A549 (cell line): ENCODE measurements around the gene CLMN. TPM values are rescaled to one million over a fixed set of nuclear protein-coding genes. Genes with fewer than 3 reads are reported as not detected.

Source experiments
- ATAC-seq, 2 experiments: fragments of 200-7000 bp in 1 of 2; fragments of >200 bp in 1 of 2; cut with Nextera tagmentation in 1 of 2; cut with Tn5 transposase in 1 of 2; 3 replicates each; pipeline versions ENCODE4 v1.8.0 to v1.9.1; 2018 to 2020; ENCODE audit warnings: mild to moderate bottlenecking in 1 of 2, moderate library complexity in 1 of 2
- CTCF ChIA-PET: fragments of 300-600 bp; sonication (Branson Sonifier 250); formaldehyde crosslinking; extraction: SDS; loops from one replicate; lab custom pipeline; 2021; ENCODE audit warnings: antibody characterized with exemption, inconsistent platforms; lab: Yijun Ruan, JAX
- POLR2A ChIA-PET: fragments of 350-600 bp; formaldehyde crosslinking; extraction: SDS; loops from one replicate; lab custom pipeline; 2021; ENCODE audit warnings: antibody characterized with exemption, inconsistent platforms; lab: Yijun Ruan, JAX
- DNase-seq, 2 experiments: peaks; one replicate each; pipeline versions ENCODE4 v3.0.0 to v3.0.0-alpha.2; 2011 to 2016; ENCODE audit warnings: low read depth in 1 of 2, low spot score in 1 of 2
- FAIRE-seq: peaks from 2 replicates; lab custom pipeline; 2011; peaks lifted over from hg19 to GRCh38; lab: Jason Lieb, UNC
- H3K27ac ChIP-seq, 2 experiments: fragments of >200 bp; sonication (Bioruptor Twin); formaldehyde crosslinking; 3 replicates each; pipeline ENCODE4 v1.5.1; 2016 to 2017
- H3K4me1 ChIP-seq: fragments of >200 bp; sonication (Bioruptor Twin); formaldehyde crosslinking; 3 replicates; pipeline ENCODE4 v1.6.1; 2016
- H3K4me2 ChIP-seq: fragments of >200 bp; sonication (Bioruptor Twin); formaldehyde crosslinking; 3 replicates; pipeline ENCODE4 v1.6.1; 2016
- H3K4me3 ChIP-seq: fragments of >200 bp; sonication (Bioruptor Twin); formaldehyde crosslinking; 3 replicates; pipeline ENCODE4 v1.5.1; 2016
- H3K9me3 ChIP-seq: fragments of >200 bp; sonication (Bioruptor Twin); formaldehyde crosslinking; 3 replicates; pipeline ENCODE4 v1.6.1; 2016
- BCL3 ChIP-seq: fragments of >200 bp; sonication (Bioruptor Twin); formaldehyde crosslinking; IDR thresholded peaks from 3 replicates; pipeline ENCODE4 v1.6.1; 2016
- CBX2 ChIP-seq: fragments of 200-600 bp; sonication (generic); IDR thresholded peaks from 2 replicates; pipeline ENCODE4 v1.6.1; 2016; ENCODE audit warnings: low read depth, mild to moderate bottlenecking, borderline replicate concordance
- CEBPB ChIP-seq, 2 experiments: fragments of >200 bp in 1 of 2; sonication (Bioruptor Twin) in 1 of 2; formaldehyde crosslinking in 1 of 2; IDR thresholded peaks; 2 replicates each; pipeline ENCODE4 v1.6.1; 2012 to 2016
- FOSB ChIP-seq: fragments of 250-450 bp; sonication (Bioruptor Pico); IDR thresholded peaks from 2 replicates; pipeline ENCODE4 v1.5.0; 2020; ENCODE audit warnings: mild to moderate bottlenecking, moderate library complexity
- FOSL2 ChIP-seq, 2 experiments: fragments of 450-650 bp in 1 of 2; fragments of >200 bp in 1 of 2; sonication (Bioruptor Twin) in 1 of 2; formaldehyde crosslinking; IDR thresholded peaks; 2 replicates each; pipeline versions ENCODE4 v1.5.0 to v1.6.1; 2016 to 2020; ENCODE audit warnings: mild to moderate bottlenecking in 1 of 2, moderate library complexity in 1 of 2
- HES2 ChIP-seq: fragments of >200 bp; sonication (Bioruptor Twin); formaldehyde crosslinking; IDR thresholded peaks from 2 replicates; pipeline ENCODE4 v1.6.1; 2016
- HOXB13 ChIP-seq: fragments of 250-450 bp; sonication (Bioruptor Pico); IDR thresholded peaks from 2 replicates; pipeline ENCODE4 v1.5.0; 2020; ENCODE audit warnings: low read depth, mild to moderate bottlenecking, moderate library complexity
- JUNB ChIP-seq: fragments of >200 bp; sonication (Bioruptor Twin); formaldehyde crosslinking; IDR thresholded peaks from 2 replicates; pipeline ENCODE4 v1.6.1; 2016
- KDM1A ChIP-seq: fragments of 200-600 bp; sonication (generic); IDR thresholded peaks from 2 replicates; pipeline ENCODE4 v1.6.1; 2016; ENCODE audit warnings: low read depth, mild to moderate bottlenecking
- KDM5A ChIP-seq: fragments of 200-600 bp; sonication (generic); IDR thresholded peaks from 2 replicates; pipeline ENCODE4 v1.6.1; 2016; ENCODE audit warnings: antibody characterized with exemption, mild to moderate bottlenecking
- MAFK ChIP-seq: fragments of 450-650 bp; IDR thresholded peaks from 2 replicates; pipeline ENCODE4 v1.6.1; 2014; ENCODE audit not compliant: partially characterized antibody
- MYC ChIP-seq: IDR thresholded peaks from 2 replicates; pipeline ENCODE4 v1.6.1; 2012; ENCODE audit warnings: mild to moderate bottlenecking, inconsistent platforms, low read length, improper control_type of control experiment, borderline replicate concordance
- NR3C1 ChIP-seq: fragments of >200 bp; sonication (Bioruptor Twin); formaldehyde crosslinking; IDR thresholded peaks from 3 replicates; pipeline ENCODE4 v1.6.1; 2017
- POLR2A ChIP-seq: IDR thresholded peaks from 2 replicates; pipeline ENCODE4 v1.6.1; 2012; ENCODE audit warnings: mild to moderate bottlenecking, low read length
- POLR2AphosphoS2 ChIP-seq: conservative IDR thresholded peaks from 2 replicates; pipeline ENCODE4 v1.6.1; 2012; ENCODE audit warnings: low read length, improper control_type of control experiment, inconsistent platforms
- RAD21 ChIP-seq, 2 experiments: fragments of >200 bp in 1 of 2; sonication (Bioruptor Twin) in 1 of 2; formaldehyde crosslinking in 1 of 2; IDR thresholded peaks in 1 of 2; conservative IDR thresholded peaks in 1 of 2; 2 replicates in 1 of 2; 3 replicates in 1 of 2; pipeline ENCODE4 v1.6.1; 2012 to 2018; ENCODE audit warnings: inconsistent platforms in 1 of 2
- REST ChIP-seq: fragments of 200-600 bp; sonication (generic); IDR thresholded peaks from 2 replicates; pipeline ENCODE4 v1.6.1; 2016; ENCODE audit warnings: antibody characterized with exemption, mild to moderate bottlenecking, moderate library complexity
- TFCP2L1 ChIP-seq: fragments of 250-450 bp; sonication (Bioruptor Pico); IDR thresholded peaks from 2 replicates; pipeline ENCODE4 v1.5.0; 2021; ENCODE audit warnings: mild to moderate bottlenecking
- ZC3H11A ChIP-seq: fragments of 450-650 bp; IDR thresholded peaks from 2 replicates; pipeline ENCODE4 v1.6.1; 2014; ENCODE audit warnings: antibody characterized with exemption, mild to moderate bottlenecking
- ZFP36 ChIP-seq: fragments of 450-650 bp; IDR thresholded peaks from 2 replicates; pipeline ENCODE4 v1.6.1; 2014; ENCODE audit warnings: borderline replicate concordance; ENCODE audit not compliant: partially characterized antibody
- ZNF302 ChIP-seq: fragments of 250-450 bp; sonication (Bioruptor Pico); IDR thresholded peaks from 2 replicates; pipeline ENCODE4 v1.9.0; 2021; ENCODE audit warnings: inconsistent platforms, mild to moderate bottlenecking, moderate library complexity
- WGBS: methylation state at CpG from one replicate; pipeline ENCODE4 v1.1.6; 2017; ENCODE audit errors: missing lambda C conversion rate; 5-methylcytosine and 5-hydroxymethylcytosine counted together
- polyA plus RNA-seq, 4 experiments: library from polyadenylated mRNA; depleted of rRNA in 3 of 4; stranded (reverse); fragments of >200 nt; fragmentation: RNase III in 1 of 4; extraction: RNeasy Plus Mini Kit Qiagen cat#74134 plus additional on column Dnase treatment in 1 of 4; gene quantifications; 2 replicates in 3 of 4; 3 replicates in 1 of 4; pipeline ENCODE4 v1.2.3, GENCODE V29; 2011 to 2017
- TF ChIP-seq, protein P1 (sequence below): IDR thresholded peaks from 2 replicates; pipeline ENCODE4 v1.6.1; 2012; ENCODE audit warnings: low read depth, borderline replicate concordance
- TF ChIP-seq, protein P2 (sequence below): IDR thresholded peaks from 2 replicates; pipeline ENCODE4 v1.6.1; 2012
- TF ChIP-seq, protein P3 (sequence below): fragments of 250-450 bp; sonication (Bioruptor Pico); IDR thresholded peaks from 2 replicates; pipeline ENCODE4 v1.5.0; 2020; ENCODE audit warnings: low read depth, mild to moderate bottlenecking, moderate library complexity
- TF ChIP-seq, protein P4 (sequence below): fragments of 450-650 bp; IDR thresholded peaks from 2 replicates; pipeline ENCODE4 v1.6.1; 2014; ENCODE audit warnings: antibody characterized with exemption

Gene CLMN
- polyA plus RNA-seq, 2 of the 4 experiments (the other 2 are of a cell fraction): 2.9 to 10.6 TPM

- ChIA-PET CTCF (interaction anchor here (1.5 to 1.8 kb wide), 2 partner anchors 24 to 27 kb away, joined by 4 read pairs; no protein-coding TSS in a partner anchor), POLR2A (no interaction called here)
- FAIRE-seq (no peak), DNase-seq (no peak), ATAC-seq (no peak)
- Histone ChIP-seq H3K4me2 (no peak overlapping the region), H3K9me3 (peaks cover 17% of the 10 kb centered on the region; the same call in 2 of the 3 replicates), H3K27ac (no peak overlapping the region), H3K4me3 (no peak overlapping the region), H3K4me1 (no peaks in the 10 kb centered on the region)
- 67% methylated on average over 1 of the region's 1 CpG for WGBS
- TF ChIP-seq ZC3H11A (peak; percentile 70), FOSL2 (IDR thresholded peaks at IDR 0.05) (no peak), FOSL2 (CRISPR knock-in tag; IDR thresholded peaks at IDR 0.05) (no peak)
Observed at GRCh38 chr14:95353007-95353406, 33.3 kb upstream of the CLMN start.

DNA sequence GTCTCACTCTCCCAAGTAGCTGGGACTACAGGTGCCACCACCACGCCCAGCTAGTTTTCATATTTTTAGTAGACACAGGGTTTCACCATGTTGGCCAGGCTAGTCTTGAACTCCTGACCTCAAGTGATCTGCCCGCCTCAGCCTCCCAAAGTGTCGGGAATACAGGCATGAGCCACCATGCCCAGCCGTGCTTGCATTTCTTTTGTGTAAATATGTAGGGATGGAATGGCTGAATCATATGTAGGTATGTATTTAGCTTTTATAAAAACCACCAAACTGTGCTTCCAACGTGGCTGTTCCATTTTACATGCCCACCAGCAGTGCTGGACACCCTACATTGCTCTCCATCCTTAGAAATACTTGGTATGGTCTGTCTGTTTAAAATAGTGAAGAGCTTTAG, 32.8 kb upstream of the CLMN start:
- H3K4me3 ChIP-seq: no peak overlapping the region
- DNase-seq (no peak), FAIRE-seq (no peak), ATAC-seq (no peak)
- no peaks in the 10 kb centered on the region for H3K4me1 ChIP-seq
- WGBS: 27% methylated on average over 5 of the region's 5 CpGs
- H3K9me3 ChIP-seq: peaks cover 17% of the 10 kb centered on the region; the same call in 2 of the 3 replicates
- H3K4me2 ChIP-seq: no peak overlapping the region
- POLR2A ChIA-PET: no interaction called here
- CTCF ChIA-PET: interaction anchor here (1.5 to 1.8 kb wide), 2 partner anchors 23 to 27 kb away, joined by 4 read pairs; no protein-coding TSS in a partner anchor
- TF ChIP-seq REST (no peak), POLR2A (no peak), ZNF302 (CRISPR knock-in tag) (no peak), ZFP36 (no peak), JUNB (no peak), HES2 (no peak), MAFK (no peak), KDM1A (no peak), CEBPB (IDR thresholded peaks at IDR 0.05) (no peak), FOSB (no peak), BCL3 (no peak), KDM5A (no peak)
- H3K27ac ChIP-seq: no peak overlapping the region

GRCh38 chr14:95349241-95349640, 29.5 kb upstream of the CLMN start:
- Histone ChIP-seq H3K27ac (no peak overlapping the region), H3K4me2 (no peak overlapping the region), H3K9me3 (peaks cover 6% of the 10 kb centered on the region; the same call in 2 of the 3 replicates), H3K4me1 (no peaks in the 10 kb centered on the region), H3K4me3 (no peak overlapping the region)
- TF ChIP-seq, protein P1, sequence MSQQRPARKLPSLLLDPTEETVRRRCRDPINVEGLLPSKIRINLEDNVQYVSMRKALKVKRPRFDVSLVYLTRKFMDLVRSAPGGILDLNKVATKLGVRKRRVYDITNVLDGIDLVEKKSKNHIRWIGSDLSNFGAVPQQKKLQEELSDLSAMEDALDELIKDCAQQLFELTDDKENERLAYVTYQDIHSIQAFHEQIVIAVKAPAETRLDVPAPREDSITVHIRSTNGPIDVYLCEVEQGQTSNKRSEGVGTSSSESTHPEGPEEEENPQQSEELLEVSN: no peak
- TF ChIP-seq MYC (no peak), MAFK (no peak), POLR2AphosphoS2 (no peak), TFCP2L1 (CRISPR knock-in tag) (no peak), NR3C1 (no peak), RAD21 (conservative IDR thresholded peaks at IDR 0.05 in 1 of 2, IDR thresholded peaks at IDR 0.05 in 1 of 2) (no peak), CEBPB (IDR thresholded peaks at IDR 0.05) (no peak), CBX2 (no peak), HOXB13 (no peak), ZC3H11A (no peak)
- TF ChIP-seq, protein P2, sequence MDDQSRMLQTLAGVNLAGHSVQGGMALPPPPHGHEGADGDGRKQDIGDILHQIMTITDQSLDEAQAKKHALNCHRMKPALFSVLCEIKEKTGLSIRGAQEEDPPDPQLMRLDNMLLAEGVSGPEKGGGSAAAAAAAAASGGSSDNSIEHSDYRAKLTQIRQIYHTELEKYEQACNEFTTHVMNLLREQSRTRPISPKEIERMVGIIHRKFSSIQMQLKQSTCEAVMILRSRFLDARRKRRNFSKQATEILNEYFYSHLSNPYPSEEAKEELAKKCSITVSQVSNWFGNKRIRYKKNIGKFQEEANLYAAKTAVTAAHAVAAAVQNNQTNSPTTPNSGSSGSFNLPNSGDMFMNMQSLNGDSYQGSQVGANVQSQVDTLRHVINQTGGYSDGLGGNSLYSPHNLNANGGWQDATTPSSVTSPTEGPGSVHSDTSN: no peak
- TF ChIP-seq, protein P3, sequence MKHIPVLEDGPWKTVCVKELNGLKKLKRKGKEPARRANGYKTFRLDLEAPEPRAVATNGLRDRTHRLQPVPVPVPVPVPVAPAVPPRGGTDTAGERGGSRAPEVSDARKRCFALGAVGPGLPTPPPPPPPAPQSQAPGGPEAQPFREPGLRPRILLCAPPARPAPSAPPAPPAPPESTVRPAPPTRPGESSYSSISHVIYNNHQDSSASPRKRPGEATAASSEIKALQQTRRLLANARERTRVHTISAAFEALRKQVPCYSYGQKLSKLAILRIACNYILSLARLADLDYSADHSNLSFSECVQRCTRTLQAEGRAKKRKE (CRISPR knock-in tag): no peak
- TF ChIP-seq, protein P4, sequence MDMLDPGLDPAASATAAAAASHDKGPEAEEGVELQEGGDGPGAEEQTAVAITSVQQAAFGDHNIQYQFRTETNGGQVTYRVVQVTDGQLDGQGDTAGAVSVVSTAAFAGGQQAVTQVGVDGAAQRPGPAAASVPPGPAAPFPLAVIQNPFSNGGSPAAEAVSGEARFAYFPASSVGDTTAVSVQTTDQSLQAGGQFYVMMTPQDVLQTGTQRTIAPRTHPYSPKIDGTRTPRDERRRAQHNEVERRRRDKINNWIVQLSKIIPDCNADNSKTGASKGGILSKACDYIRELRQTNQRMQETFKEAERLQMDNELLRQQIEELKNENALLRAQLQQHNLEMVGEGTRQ: no peak
- ATAC-seq: no peak
- 76% methylated on average over 5 of the region's 6 CpGs for WGBS
- CTCF ChIA-PET: interaction anchor here (1.1 to 1.3 kb wide), 2 partner anchors 12 to 153 kb away, joined by 5 read pairs; no protein-coding TSS in a partner anchor
- FAIRE-seq: no peak
- POLR2A ChIA-PET: no interaction called here
- no peak for DNase-seq
